ENCODE data around the gene LSS.

DNA sequence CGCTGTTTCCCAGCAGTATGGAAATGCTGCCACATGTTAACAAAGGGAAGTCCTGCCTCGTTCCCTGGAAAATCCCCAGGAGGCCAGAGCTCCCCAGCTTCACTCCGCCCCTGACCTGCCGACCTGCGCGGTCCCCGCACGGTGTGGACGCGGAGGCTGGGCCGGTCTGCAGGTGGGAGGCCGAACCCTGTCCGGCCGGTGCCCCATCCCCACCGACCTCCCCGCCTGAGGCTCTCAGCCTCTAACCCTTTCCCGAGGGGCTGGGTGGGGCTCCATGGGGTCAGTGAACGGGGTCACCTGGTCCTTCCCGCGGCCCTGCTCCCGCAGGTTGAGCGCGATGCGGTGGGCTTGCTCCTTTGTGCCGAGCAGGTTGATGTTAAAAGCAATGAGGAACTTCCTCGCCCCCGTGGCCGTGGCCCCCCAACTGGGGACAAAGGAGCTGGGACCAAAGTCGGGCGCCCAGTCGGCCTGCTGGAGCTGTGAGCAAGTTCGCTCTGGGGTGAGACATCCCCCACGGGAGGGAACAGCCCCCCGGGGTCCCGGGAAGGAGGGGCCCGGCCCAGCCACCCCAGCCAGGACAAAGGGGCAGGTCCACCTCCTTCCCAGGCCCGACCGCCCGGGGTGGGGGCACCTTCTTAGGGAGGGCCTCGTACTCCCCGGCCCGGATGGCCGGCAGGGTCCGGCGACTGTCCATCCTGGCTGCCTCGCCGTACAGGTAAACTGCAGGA, 77.1 kb downstream of the LSS start:
- TF ChIP-seq, protein P1, sequence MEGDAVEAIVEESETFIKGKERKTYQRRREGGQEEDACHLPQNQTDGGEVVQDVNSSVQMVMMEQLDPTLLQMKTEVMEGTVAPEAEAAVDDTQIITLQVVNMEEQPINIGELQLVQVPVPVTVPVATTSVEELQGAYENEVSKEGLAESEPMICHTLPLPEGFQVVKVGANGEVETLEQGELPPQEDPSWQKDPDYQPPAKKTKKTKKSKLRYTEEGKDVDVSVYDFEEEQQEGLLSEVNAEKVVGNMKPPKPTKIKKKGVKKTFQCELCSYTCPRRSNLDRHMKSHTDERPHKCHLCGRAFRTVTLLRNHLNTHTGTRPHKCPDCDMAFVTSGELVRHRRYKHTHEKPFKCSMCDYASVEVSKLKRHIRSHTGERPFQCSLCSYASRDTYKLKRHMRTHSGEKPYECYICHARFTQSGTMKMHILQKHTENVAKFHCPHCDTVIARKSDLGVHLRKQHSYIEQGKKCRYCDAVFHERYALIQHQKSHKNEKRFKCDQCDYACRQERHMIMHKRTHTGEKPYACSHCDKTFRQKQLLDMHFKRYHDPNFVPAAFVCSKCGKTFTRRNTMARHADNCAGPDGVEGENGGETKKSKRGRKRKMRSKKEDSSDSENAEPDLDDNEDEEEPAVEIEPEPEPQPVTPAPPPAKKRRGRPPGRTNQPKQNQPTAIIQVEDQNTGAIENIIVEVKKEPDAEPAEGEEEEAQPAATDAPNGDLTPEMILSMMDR (IDR thresholded peaks at IDR 0.05; ENCODE audit: insufficient read depth, low read depth, low read length), result no peak
- no peak for TF ChIP-seq EZH2 (IDR thresholded peaks at IDR 0.05; ENCODE audit: insufficient read depth, low read length)

Data from astrocyte (in vitro differentiated cells and primary cell).